Fibroblast of lung (primary cell): ENCODE data around the gene PEX14. TPM values are rescaled to one million over a fixed set of nuclear protein-coding genes. Genes with fewer than 3 reads are reported as not detected.

Experiments used
- DNase-seq, 2 donors: peaks; one replicate each; pipeline versions ENCODE4 v3.0.0 to v3.0.0-alpha.2; 2010; ENCODE audit warnings: low read depth in 2 of 2
- H2AFZ ChIP-seq: 2 replicates; pipeline ENCODE4 v1.5.1; 2012; ENCODE audit warnings: low read length, control low read depth, inconsistent platforms
- H3K27ac ChIP-seq: 2 replicates; pipeline ENCODE4 v1.5.1; 2011; ENCODE audit warnings: low read length, control low read depth; ENCODE audit not compliant: insufficient read depth
- H3K27me3 ChIP-seq: 2 replicates; pipeline ENCODE4 v1.5.1; 2011; ENCODE audit warnings: mild to moderate bottlenecking, low read length; ENCODE audit not compliant: control insufficient read depth, insufficient read depth
- H3K36me3 ChIP-seq: 2 replicates; pipeline ENCODE4 v1.5.1; 2011; ENCODE audit warnings: low read length; ENCODE audit not compliant: control insufficient read depth, insufficient read depth
- H3K4me1 ChIP-seq: 2 replicates; pipeline ENCODE4 v1.5.1; 2011; ENCODE audit warnings: low read length; ENCODE audit not compliant: control insufficient read depth, insufficient read depth; ENCODE audit errors: extremely low read depth
- H3K4me2 ChIP-seq: 2 replicates; pipeline ENCODE4 v1.5.1; 2011; ENCODE audit warnings: low read length, control low read depth; ENCODE audit not compliant: insufficient read depth; ENCODE audit errors: extremely low read depth
- H3K4me3 ChIP-seq, 4 experiments: fragments of 200-600 bp in 1 of 4; sonication (generic) in 1 of 4; replicated peaks in 1 of 4; 2 replicates each; pipeline ENCODE4 v1.5.1; 2011 to 2016; ENCODE audit warnings: low read length in 4 of 4, low read depth in 3 of 4, mild to moderate bottlenecking in 3 of 4, control low read depth in 2 of 4, inconsistent platforms in 1 of 4, mixed read lengths in 1 of 4; ENCODE audit not compliant: insufficient read depth in 1 of 4; ENCODE audit errors: control extremely low read depth in 1 of 4
- H3K79me2 ChIP-seq: 2 replicates; pipeline ENCODE4 v1.5.1; 2012; ENCODE audit warnings: mild to moderate bottlenecking, low read length, inconsistent platforms; ENCODE audit not compliant: control insufficient read depth, insufficient read depth
- H3K9ac ChIP-seq: 2 replicates; pipeline ENCODE4 v1.5.1; 2011; ENCODE audit warnings: mild to moderate bottlenecking, low read length, control low read depth; ENCODE audit not compliant: insufficient read depth
- H3K9me3 ChIP-seq: 2 replicates; pipeline ENCODE4 v1.5.1; 2012; ENCODE audit warnings: low read depth, low read length; ENCODE audit not compliant: control insufficient read depth, insufficient read depth
- H4K20me1 ChIP-seq: 2 replicates; pipeline ENCODE4 v1.5.1; 2011; ENCODE audit warnings: low read length; ENCODE audit not compliant: control insufficient read depth, insufficient read depth; ENCODE audit errors: extremely low read depth
- CTCF ChIP-seq, 2 donors: IDR thresholded peaks in 1 of 2; conservative IDR thresholded peaks in 1 of 2; 1 replicate in 1 of 2; 2 replicates in 1 of 2; pipeline ENCODE4 v1.5.1; 2011 to 2012; ENCODE audit warnings: low read length in 2 of 2, control low read depth in 1 of 2, inconsistent platforms in 1 of 2, low read depth in 1 of 2, mild to moderate bottlenecking in 1 of 2
- EZH2 ChIP-seq: IDR thresholded peaks from 2 replicates; pipeline ENCODE4 v1.5.1; 2012; ENCODE audit warnings: low read length, control low read depth, mild to moderate bottlenecking; ENCODE audit errors: missing control alignments
- polyA plus RNA-seq, 2 donors: library from polyadenylated mRNA; depleted of rRNA in 1 of 2; stranded (reverse) in 1 of 2; unstranded in 1 of 2; fragments of >200 nt; gene quantifications; 2 replicates each; pipeline ENCODE4 v1.2.1, GENCODE V29; 2011 to 2012; ENCODE audit warnings: missing spikeins in 1 of 2
- total RNA-seq: library from RNA; depleted of rRNA; stranded (reverse); fragments of >200 nt; gene quantifications from 2 replicates; pipeline ENCODE4 v1.2.1, GENCODE V29; 2014

The PEX14 gene
- total and polyA plus RNA-seq, 2 donors (not counting 1 experiment from before 2014, with no cell fraction given) = 10.3 to 11.4 TPM

GRCh38 chr1:10530756-10531495 is 56.2 kb downstream of the PEX14 start:
- peaks cover 15% of the 10 kb centered on the region for H3K4me1 ChIP-seq
- H3K36me3 ChIP-seq = no peaks in the 10 kb centered on the region
- peak; percentile 36 to 93 for DNase-seq
- no peaks in the 10 kb centered on the region for H4K20me1 ChIP-seq
- peak overlapping the region; percentile 58 for H3K27ac ChIP-seq
- no peaks in the 10 kb centered on the region for H3K9me3 ChIP-seq
- H3K4me3 ChIP-seq = peak overlapping the region; percentile 16 to 44 (median 18)
- peak overlapping the region; percentile 21 for H3K9ac ChIP-seq
- H2AFZ ChIP-seq = no peak overlapping the region
- peaks cover 5% of the 10 kb centered on the region for H3K79me2 ChIP-seq
- peak overlapping the region; percentile 68 for H3K4me2 ChIP-seq
- no peaks in the 10 kb centered on the region for H3K27me3 ChIP-seq
- no peak for TF ChIP-seq CTCF (conservative IDR thresholded peaks at IDR 0.05 in 1 of 2, IDR thresholded peaks at IDR 0.05 in 1 of 2; ENCODE audit: low read depth in 1 of 2, low read length in 2 of 2)
- TF ChIP-seq EZH2 = no peak

- Histone ChIP-seq H3K9me3 (no peaks in the 10 kb centered on the region), H4K20me1 (no peaks in the 10 kb centered on the region), H3K4me2 (no peak overlapping the region), H3K79me2 (peaks cover 3% of the 10 kb centered on the region), H3K27me3 (no peaks in the 10 kb centered on the region), H3K36me3 (no peaks in the 10 kb centered on the region), H3K27ac (no peak overlapping the region), H3K9ac (no peak overlapping the region), H3K4me3 (no peak overlapping the region), H3K4me1 (peaks cover 15% of the 10 kb centered on the region), H2AFZ (no peak overlapping the region)
- TF ChIP-seq EZH2 (no peak), CTCF (conservative IDR thresholded peaks at IDR 0.05 in 1 of 2, IDR thresholded peaks at IDR 0.05 in 1 of 2; ENCODE audit: low read depth in 1 of 2, low read length in 2 of 2) (no peak)
- no peak for DNase-seq
Observed at GRCh38 chr1:10532362-10532761, 57.6 kb downstream of the PEX14 start.

DNA sequence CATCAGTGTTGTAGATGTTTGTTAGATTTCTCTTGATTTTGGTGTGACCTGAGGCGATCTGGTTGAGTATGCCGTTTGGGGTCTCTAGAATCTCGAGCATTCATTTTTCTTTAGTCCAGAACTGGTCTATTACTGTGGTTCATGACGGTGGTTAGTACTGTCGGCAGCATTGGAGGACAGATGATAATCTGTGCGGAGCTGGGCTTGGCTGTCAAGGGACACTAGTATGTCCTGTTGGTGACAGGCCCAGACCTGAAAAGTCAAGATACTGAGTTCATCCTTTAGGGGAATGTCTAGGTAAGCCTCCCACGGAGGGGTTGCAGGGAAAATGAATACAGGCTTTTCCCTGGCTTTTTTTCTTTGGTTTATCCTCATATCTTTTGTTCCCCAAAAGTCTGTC is 59.8 kb downstream of the PEX14 start:
- Histone ChIP-seq H3K9me3 (no peaks in the 10 kb centered on the region), H3K9ac (no peak overlapping the region), H3K4me3 (no peak overlapping the region), H3K79me2 (peaks cover 3% of the 10 kb centered on the region), H3K4me2 (no peak overlapping the region), H4K20me1 (no peaks in the 10 kb centered on the region), H3K36me3 (no peaks in the 10 kb centered on the region), H3K27me3 (no peaks in the 10 kb centered on the region), H3K4me1 (peaks cover 4% of the 10 kb centered on the region), H3K27ac (no peak overlapping the region), H2AFZ (no peak overlapping the region)
- DNase-seq = no peak
- TF ChIP-seq EZH2 (no peak), CTCF (conservative IDR thresholded peaks at IDR 0.05 in 1 of 2, IDR thresholded peaks at IDR 0.05 in 1 of 2; ENCODE audit: low read depth in 1 of 2, low read length in 2 of 2) (no peak)
